ENCODE results near the gene FAM186B.

FAM186B gene

DNA sequence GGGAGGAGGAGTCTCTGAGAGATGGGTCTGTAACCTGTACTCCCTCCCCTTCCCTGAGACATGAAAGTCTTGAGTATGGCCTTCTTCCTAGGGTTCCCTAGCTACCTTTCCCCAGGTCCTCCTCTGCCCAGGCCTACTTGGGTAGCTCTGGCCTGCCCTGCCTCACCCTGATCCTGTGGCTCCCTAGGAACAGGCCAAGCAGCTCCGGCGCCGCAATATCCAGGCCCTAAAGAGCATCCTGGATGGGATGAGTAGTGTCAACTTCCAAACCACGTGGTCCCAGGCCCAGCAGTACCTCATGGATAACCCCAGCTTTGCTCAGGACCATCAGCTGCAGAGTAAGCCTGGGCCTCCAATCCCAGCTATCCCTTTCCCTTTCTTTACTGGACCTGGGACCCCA is 30.2 kb upstream of the FAM186B start:
- Histone ChIP-seq H3K4me3 (ENCODE audit: insufficient read depth, low read depth, low read length, poor library complexity, severe bottlenecking) (no peak overlapping the region), H3K27ac (ENCODE audit: insufficient read depth, low read length, poor library complexity, severe bottlenecking) (no peak overlapping the region), H3K4me1 (ENCODE audit: control insufficient read depth, insufficient read depth, low read length, poor library complexity, severe bottlenecking) (no peaks in the 10 kb centered on the region), H3K27me3 (replicated peaks; ENCODE audit: control insufficient read depth, insufficient read depth, low read length, poor library complexity, severe bottlenecking) (no peaks in the 10 kb centered on the region), H3K9me3 (ENCODE audit: control insufficient read depth, low read length) (no peaks in the 10 kb centered on the region), H3K36me3 (ENCODE audit: control insufficient read depth, insufficient read depth, low read length) (no peaks in the 10 kb centered on the region)
- DNase-seq = no peak

DNA sequence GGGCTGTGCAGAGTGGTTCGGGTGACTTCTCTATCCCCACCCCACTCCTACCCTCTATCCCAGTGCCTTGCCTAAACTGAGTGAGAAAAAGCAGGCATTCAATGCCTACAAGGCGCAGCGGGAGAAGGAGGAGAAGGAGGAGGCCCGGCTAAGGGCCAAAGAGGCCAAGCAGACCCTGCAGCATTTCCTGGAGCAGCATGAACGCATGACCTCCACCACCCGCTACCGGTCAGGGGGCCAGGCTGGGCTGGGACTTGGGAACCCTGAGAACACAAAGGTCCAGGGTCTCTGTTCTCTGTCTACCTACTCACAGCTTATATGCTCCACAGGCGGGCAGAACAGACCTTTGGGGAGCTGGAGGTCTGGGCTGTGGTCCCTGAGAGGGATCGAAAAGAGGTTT is 29.6 kb upstream of the FAM186B start:
- Histone ChIP-seq H3K36me3 (ENCODE audit: control insufficient read depth, insufficient read depth, low read length) (no peaks in the 10 kb centered on the region), H3K4me1 (ENCODE audit: control insufficient read depth, insufficient read depth, low read length, poor library complexity, severe bottlenecking) (no peaks in the 10 kb centered on the region), H3K27me3 (replicated peaks; ENCODE audit: control insufficient read depth, insufficient read depth, low read length, poor library complexity, severe bottlenecking) (no peaks in the 10 kb centered on the region), H3K27ac (ENCODE audit: insufficient read depth, low read length, poor library complexity, severe bottlenecking) (no peak overlapping the region), H3K4me3 (ENCODE audit: insufficient read depth, low read depth, low read length, poor library complexity, severe bottlenecking) (no peak overlapping the region), H3K9me3 (ENCODE audit: control insufficient read depth, low read length) (no peaks in the 10 kb centered on the region)
- DNase-seq = no peak

DNA sequence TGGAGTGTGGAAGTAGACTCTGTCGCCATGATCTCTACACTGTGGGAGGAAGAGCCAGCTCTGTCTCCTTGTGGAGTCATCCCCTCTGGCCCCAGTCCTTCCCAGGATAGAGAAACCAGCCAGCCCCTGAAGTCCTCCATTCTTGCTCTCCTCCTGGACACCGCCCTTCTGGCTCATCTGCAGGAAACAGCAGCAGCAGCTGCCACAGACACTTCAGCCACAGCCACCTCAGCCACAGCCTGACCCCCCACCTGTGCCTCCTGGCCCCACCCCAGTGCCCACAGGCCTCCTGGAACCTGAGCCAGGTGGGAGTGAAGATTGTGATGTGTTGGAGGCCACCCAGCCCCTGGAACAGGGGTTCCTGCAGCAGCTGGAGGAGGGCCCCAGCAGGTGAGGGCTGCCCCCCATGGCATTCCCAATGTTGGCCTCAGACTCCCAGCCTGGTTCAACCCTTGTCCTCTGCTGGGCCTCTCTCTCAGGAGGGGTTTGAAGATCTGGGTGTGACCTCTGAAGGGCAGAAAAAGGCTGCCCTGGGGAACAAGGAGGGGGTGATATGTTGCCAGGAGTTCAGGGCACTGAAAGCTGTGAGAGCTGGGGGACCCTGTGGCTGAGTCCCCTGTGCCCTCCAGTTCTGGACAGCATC is 28.4 kb upstream of the FAM186B start:
- no peaks in the 10 kb centered on the region for H3K4me1 ChIP-seq (ENCODE audit: control insufficient read depth, insufficient read depth, low read length, poor library complexity, severe bottlenecking)
- H3K4me3 ChIP-seq (ENCODE audit: insufficient read depth, low read depth, low read length, poor library complexity, severe bottlenecking) = no peak overlapping the region
- DNase-seq = no peak
- H3K9me3 ChIP-seq (ENCODE audit: control insufficient read depth, low read length) = no peaks in the 10 kb centered on the region
- H3K36me3 ChIP-seq (ENCODE audit: control insufficient read depth, insufficient read depth, low read length) = no peaks in the 10 kb centered on the region
- H3K27me3 ChIP-seq (replicated peaks; ENCODE audit: control insufficient read depth, insufficient read depth, low read length, poor library complexity, severe bottlenecking) = no peaks in the 10 kb centered on the region
- H3K27ac ChIP-seq (ENCODE audit: insufficient read depth, low read length, poor library complexity, severe bottlenecking) = no peak overlapping the region

DNA sequence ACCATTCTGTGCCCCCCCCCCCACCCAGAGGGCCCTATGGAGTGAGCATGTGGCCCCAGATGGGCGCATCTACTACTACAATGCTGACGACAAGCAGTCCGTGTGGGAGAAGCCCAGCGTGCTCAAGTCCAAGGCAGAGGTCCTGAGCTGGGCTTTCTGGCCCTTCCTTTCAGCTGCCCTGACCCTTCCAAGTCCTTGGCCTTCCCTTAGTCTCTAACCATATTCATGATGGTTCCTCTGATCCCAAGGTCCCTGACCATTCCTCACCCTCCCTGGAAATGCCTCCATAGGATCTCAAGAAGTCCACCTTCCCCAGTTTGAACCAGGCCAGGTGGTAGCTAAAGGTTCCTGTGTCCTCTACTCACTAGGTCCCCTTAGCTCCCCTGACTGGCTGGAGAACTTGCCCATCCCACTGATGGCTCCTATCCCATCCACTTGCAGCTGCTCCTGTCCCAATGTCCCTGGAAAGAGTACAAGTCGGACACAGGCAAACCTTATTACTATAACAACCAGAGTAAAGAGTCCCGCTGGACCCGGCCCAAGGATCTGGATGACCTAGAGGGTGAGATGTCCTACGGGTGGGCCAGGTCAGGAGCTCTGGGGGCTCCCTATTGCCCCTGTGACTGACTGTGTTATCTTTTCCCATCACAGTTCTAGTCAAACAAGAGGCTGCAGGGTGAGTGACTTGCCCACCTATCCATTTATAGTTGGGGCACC is 27.7 kb upstream of the FAM186B start:
- H3K36me3 ChIP-seq (ENCODE audit: control insufficient read depth, insufficient read depth, low read length) = no peaks in the 10 kb centered on the region
- H3K4me3 ChIP-seq (ENCODE audit: insufficient read depth, low read depth, low read length, poor library complexity, severe bottlenecking) = no peak overlapping the region
- no peaks in the 10 kb centered on the region for H3K9me3 ChIP-seq (ENCODE audit: control insufficient read depth, low read length)
- H3K27me3 ChIP-seq (replicated peaks; ENCODE audit: control insufficient read depth, insufficient read depth, low read length, poor library complexity, severe bottlenecking) = no peaks in the 10 kb centered on the region
- H3K27ac ChIP-seq (ENCODE audit: insufficient read depth, low read length, poor library complexity, severe bottlenecking) = no peak overlapping the region
- no peak for DNase-seq
- no peaks in the 10 kb centered on the region for H3K4me1 ChIP-seq (ENCODE audit: control insufficient read depth, insufficient read depth, low read length, poor library complexity, severe bottlenecking)

DNA sequence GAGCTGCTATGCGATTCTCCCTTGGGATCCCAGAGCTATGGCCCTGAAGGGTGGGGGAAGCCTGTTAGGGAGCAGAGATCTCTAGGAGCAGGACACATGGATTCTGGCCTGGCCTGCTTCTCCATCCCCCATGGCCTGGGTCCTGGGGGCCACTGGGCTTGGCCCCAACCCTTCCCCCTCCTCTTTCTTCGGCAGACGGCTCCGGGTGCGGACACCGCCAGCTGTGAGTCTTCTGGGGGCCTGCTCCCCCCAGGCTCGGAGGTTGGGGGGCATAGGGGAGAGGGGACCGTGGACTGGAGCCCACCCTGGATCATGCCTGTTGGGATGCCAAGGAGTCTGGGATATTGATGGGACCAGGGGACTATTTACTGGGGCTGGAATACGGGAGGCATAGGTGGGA is 27.0 kb upstream of the FAM186B start:
- DNase-seq = no peak
- H3K4me3 ChIP-seq (ENCODE audit: insufficient read depth, low read depth, low read length, poor library complexity, severe bottlenecking) = no peak overlapping the region
- H3K9me3 ChIP-seq (ENCODE audit: control insufficient read depth, low read length) = no peaks in the 10 kb centered on the region
- no peaks in the 10 kb centered on the region for H3K4me1 ChIP-seq (ENCODE audit: control insufficient read depth, insufficient read depth, low read length, poor library complexity, severe bottlenecking)
- no peaks in the 10 kb centered on the region for H3K27me3 ChIP-seq (replicated peaks; ENCODE audit: control insufficient read depth, insufficient read depth, low read length, poor library complexity, severe bottlenecking)
- no peaks in the 10 kb centered on the region for H3K36me3 ChIP-seq (ENCODE audit: control insufficient read depth, insufficient read depth, low read length)
- H3K27ac ChIP-seq (ENCODE audit: insufficient read depth, low read length, poor library complexity, severe bottlenecking) = no peak overlapping the region

DNA sequence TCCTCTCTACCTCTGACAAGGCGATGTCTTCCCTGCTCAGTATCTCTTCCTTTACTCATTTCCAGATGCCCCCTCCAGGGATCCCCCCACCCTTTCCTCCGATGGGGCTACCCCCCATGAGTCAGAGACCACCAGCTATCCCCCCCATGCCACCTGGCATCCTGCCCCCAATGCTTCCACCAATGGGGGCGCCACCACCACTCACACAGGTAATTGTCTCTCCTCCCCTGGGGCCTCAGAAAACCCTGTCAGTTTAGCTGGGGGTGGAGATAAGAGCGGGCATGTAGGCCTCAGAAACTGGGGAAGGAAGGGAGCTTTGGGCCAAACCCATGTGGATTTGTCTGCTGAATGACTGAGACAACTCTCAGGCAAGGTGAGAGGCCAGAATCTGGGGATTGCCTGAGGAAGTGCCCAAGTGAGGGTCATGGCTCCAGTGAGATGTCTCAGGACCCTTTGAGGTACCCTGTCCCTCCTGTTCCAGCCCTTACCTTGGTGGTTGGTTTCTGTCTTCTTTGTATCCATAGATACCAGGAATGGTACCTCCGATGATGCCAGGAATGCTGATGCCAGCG is 26.0 kb upstream of the FAM186B start:
- Histone ChIP-seq H3K4me1 (ENCODE audit: control insufficient read depth, insufficient read depth, low read length, poor library complexity, severe bottlenecking) (no peaks in the 10 kb centered on the region), H3K4me3 (ENCODE audit: insufficient read depth, low read depth, low read length, poor library complexity, severe bottlenecking) (no peak overlapping the region), H3K36me3 (ENCODE audit: control insufficient read depth, insufficient read depth, low read length) (no peaks in the 10 kb centered on the region), H3K27me3 (replicated peaks; ENCODE audit: control insufficient read depth, insufficient read depth, low read length, poor library complexity, severe bottlenecking) (no peaks in the 10 kb centered on the region), H3K27ac (ENCODE audit: insufficient read depth, low read length, poor library complexity, severe bottlenecking) (no peak overlapping the region), H3K9me3 (ENCODE audit: control insufficient read depth, low read length) (no peaks in the 10 kb centered on the region)
- DNase-seq = no peak

DNA sequence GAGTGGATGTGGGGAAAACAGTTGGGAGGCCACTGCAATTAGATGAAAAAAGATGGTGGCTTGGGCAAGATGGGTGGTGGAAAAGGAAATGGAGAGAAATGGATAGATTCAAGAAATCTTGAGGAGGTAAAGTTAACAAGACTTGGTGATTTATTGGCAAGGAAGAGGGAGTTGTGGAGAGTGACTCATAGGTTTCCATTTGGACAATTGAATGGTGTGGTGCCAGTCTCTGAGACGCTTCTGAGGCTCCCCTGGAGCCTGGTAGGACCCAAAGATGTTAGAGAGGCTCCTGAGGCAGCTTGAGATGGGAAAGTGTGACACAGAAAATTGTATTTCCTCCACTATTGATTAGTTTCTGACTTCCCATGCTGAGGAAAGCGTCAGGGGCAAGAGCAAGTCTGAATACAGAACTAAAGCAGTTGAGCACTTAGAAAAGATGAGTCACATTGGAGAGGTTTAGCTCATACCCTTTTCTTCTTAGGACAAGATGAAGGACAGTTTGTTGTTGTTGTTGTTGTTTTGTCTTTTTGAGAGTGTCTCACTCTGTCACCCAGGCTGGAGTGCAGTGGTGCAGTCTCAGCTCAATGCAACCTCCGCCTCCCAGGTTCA is 22.4 kb upstream of the FAM186B start:
- peaks cover 1% of the 10 kb centered on the region for H3K4me1 ChIP-seq (ENCODE audit: control insufficient read depth, insufficient read depth, low read length, poor library complexity, severe bottlenecking)
- no peak for DNase-seq
- H3K36me3 ChIP-seq (ENCODE audit: control insufficient read depth, insufficient read depth, low read length) = no peaks in the 10 kb centered on the region
- H3K4me3 ChIP-seq (ENCODE audit: insufficient read depth, low read depth, low read length, poor library complexity, severe bottlenecking) = no peak overlapping the region
- no peaks in the 10 kb centered on the region for H3K9me3 ChIP-seq (ENCODE audit: control insufficient read depth, low read length)
- H3K27ac ChIP-seq (ENCODE audit: insufficient read depth, low read length, poor library complexity, severe bottlenecking) = no peak overlapping the region
- no peaks in the 10 kb centered on the region for H3K27me3 ChIP-seq (replicated peaks; ENCODE audit: control insufficient read depth, insufficient read depth, low read length, poor library complexity, severe bottlenecking)

DNA sequence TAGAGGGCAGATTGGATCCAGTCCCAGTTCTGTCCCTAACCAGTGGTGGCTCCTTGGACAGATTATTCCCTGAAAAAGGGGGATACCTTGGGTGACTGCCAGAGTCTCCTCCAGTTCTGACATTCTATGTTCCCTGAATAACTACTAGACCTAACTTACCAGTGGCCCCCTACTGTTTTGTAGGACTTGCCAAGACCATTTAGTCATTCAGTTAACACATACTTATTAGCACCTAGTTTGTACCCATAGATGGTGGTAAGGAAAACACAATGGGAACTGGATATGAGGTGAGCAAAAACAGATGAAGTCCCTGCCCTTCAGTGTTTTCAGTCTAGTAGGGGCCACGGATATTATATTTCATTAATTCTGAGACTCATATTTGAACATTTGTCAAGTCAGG is 21.4 kb upstream of the FAM186B start:
- Histone ChIP-seq H3K36me3 (ENCODE audit: control insufficient read depth, insufficient read depth, low read length) (no peaks in the 10 kb centered on the region), H3K27me3 (replicated peaks; ENCODE audit: control insufficient read depth, insufficient read depth, low read length, poor library complexity, severe bottlenecking) (no peaks in the 10 kb centered on the region), H3K4me3 (ENCODE audit: insufficient read depth, low read depth, low read length, poor library complexity, severe bottlenecking) (no peak overlapping the region), H3K4me1 (ENCODE audit: control insufficient read depth, insufficient read depth, low read length, poor library complexity, severe bottlenecking) (peaks cover 11% of the 10 kb centered on the region), H3K9me3 (ENCODE audit: control insufficient read depth, low read length) (no peaks in the 10 kb centered on the region), H3K27ac (ENCODE audit: insufficient read depth, low read length, poor library complexity, severe bottlenecking) (no peak overlapping the region)
- no peak for DNase-seq

DNA sequence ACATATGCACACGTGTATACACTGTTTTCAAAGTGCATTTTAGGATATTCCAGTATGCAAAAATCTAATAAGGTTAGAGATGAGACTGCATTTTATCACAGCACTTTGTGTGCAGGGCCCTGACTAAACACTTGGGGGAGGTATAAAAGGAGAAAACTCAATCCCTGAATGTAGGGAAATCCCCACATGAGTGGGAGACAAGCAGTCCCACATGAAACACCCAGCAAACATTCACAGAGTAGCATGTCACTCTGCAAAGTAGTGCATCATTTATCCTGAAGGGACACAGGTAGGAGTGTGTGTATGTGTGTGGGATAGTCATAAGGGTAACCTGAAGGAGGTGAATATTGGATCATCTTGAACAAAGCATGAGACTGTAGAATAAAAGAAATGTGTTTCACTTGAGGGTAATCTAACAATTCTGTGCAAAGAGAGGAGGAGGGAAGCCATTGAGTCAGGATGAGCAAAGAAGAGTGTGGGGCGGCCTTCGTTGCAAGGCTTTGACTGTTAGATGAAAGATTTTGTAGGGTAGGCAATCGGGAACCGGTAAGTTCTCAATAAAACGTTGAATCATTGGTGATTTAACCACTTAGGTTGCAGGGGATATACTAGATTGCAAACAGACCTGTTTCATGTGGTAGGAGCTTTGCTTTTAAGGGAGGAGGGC is 20.9 kb upstream of the FAM186B start:
- Histone ChIP-seq H3K4me3 (ENCODE audit: insufficient read depth, low read depth, low read length, poor library complexity, severe bottlenecking) (no peak overlapping the region), H3K4me1 (ENCODE audit: control insufficient read depth, insufficient read depth, low read length, poor library complexity, severe bottlenecking) (peaks cover 16% of the 10 kb centered on the region), H3K36me3 (ENCODE audit: control insufficient read depth, insufficient read depth, low read length) (no peaks in the 10 kb centered on the region), H3K9me3 (ENCODE audit: control insufficient read depth, low read length) (no peaks in the 10 kb centered on the region), H3K27me3 (replicated peaks; ENCODE audit: control insufficient read depth, insufficient read depth, low read length, poor library complexity, severe bottlenecking) (no peaks in the 10 kb centered on the region), H3K27ac (ENCODE audit: insufficient read depth, low read length, poor library complexity, severe bottlenecking) (no peak overlapping the region)
- DNase-seq = no peak

All from effector memory CD4-positive, alpha-beta T cell (primary cell).